Measurements from ENCODE around the gene TRMT61B. TPM values are rescaled to one million over a fixed set of nuclear protein-coding genes. Genes with fewer than 3 reads are reported as not detected.

The TRMT61B gene
- total and polyA plus RNA-seq, 2 of the 4 experiments (the other 2 are of a cell fraction), result 5.7 to 6.6 TPM

- peak overlapping the region; percentile 60; the same call in 1 of the 2 replicates for H3K9ac ChIP-seq (ENCODE audit: low read depth, low read length)
- H3K4ac ChIP-seq (ENCODE audit: low read depth, low read length), result 0 out of 2 replicates have a peak overlapping the region, but pooled peaks have one; percentile 62
- no peak overlapping the region for H2AK5ac ChIP-seq (ENCODE audit: low read depth, low read length)
- no peak overlapping the region for H2AK9ac ChIP-seq (replicated peaks; ENCODE audit: low read depth, low read length, poor library complexity)
- ATAC-seq (ENCODE audit: low read depth) (no peak), DNase-seq (no peak)
- peak overlapping the region; percentile 70; the same call in 1 of the 2 replicates for H3K4me3 ChIP-seq (ENCODE audit: insufficient read depth, low read depth, low read length)
- H2BK15ac ChIP-seq (ENCODE audit: low read depth, low read length), result no peak overlapping the region
- CTCF ChIA-PET, result interaction anchor here (1.2 to 1.6 kb wide), 2 partner anchors 11 to 146 kb away, joined by 3 to 4 read pairs; no protein-coding TSS in a partner anchor
- no peak overlapping the region for H3K18ac ChIP-seq (ENCODE audit: low read depth, low read length)
- H3K9me3 ChIP-seq (ENCODE audit: control insufficient read depth, insufficient read depth, low read length), result no peaks in the 10 kb centered on the region
- peak overlapping the region; percentile 83; the same call in 1 of the 2 replicates for H3K14ac ChIP-seq (replicated peaks; ENCODE audit: low read depth, low read length)
- H3K27ac ChIP-seq (ENCODE audit: insufficient read depth, low read length), result no peak overlapping the region
- H3K23ac ChIP-seq (ENCODE audit: low read depth, low read length), result peak overlapping the region; percentile 93
- no peak overlapping the region for H4K5ac ChIP-seq (ENCODE audit: low read depth, low read length)
- no peaks in the 10 kb centered on the region for H3K27me3 ChIP-seq (ENCODE audit: control insufficient read depth, insufficient read depth, low read length)
- no TSS peak for BruUV-seq (replicated peaks)
- in situ Hi-C loops (cut with MboI; ENCODE audit: low sequenced_read_pairs) (no loop called here), intact Hi-C loops (cut with micrococcal nuclease) (no loop called here), dilution Hi-C loops (cut with HindIII; ENCODE audit: low sequenced_read_pairs, unreplicated experiment) (no loop called here)
- no peak overlapping the region for H4K91ac ChIP-seq (ENCODE audit: insufficient read depth, low read depth, low read length)
- peak overlapping the region; percentile 56 to 63; a peak in 1 of 4 replicates for H4K8ac ChIP-seq (ENCODE audit: low read depth in 2 of 2, low read length in 2 of 2)
- H2BK20ac ChIP-seq (ENCODE audit: low read depth, low read length), result no peak overlapping the region
- peaks cover 3 to 4% of the 10 kb centered on the region in 2 experiments; a peak in 1 of 4 replicates for H3K79me1 ChIP-seq (ENCODE audit: low read depth in 1 of 2, low read length in 2 of 2)
- POLR2A ChIA-PET (ENCODE audit: unreplicated experiment), result no interaction called here
- H3K9me1 ChIP-seq (ENCODE audit: insufficient read depth, low read length), result no peaks in the 10 kb centered on the region
- 89% methylated on average over 5 of the region's 10 CpGs; no CpG with 5 or more reads in 1 of the 2 experiments for WGBS, 2 experiments (ENCODE audit: extremely low coverage in 2 of 2, insufficient read length in 1 of 2)
- peak overlapping the region; percentile 97 for H2AFZ ChIP-seq (replicated peaks; ENCODE audit: low read length, poor library complexity)
- H2BK5ac ChIP-seq (ENCODE audit: low read depth, low read length, poor library complexity, severe bottlenecking), result no peak overlapping the region
- TF ChIP-seq MAZ (IDR thresholded peaks at IDR 0.05; ENCODE audit: borderline replicate concordance, low read depth, low read length) (no peak), CEBPB (IDR thresholded peaks at IDR 0.05; ENCODE audit: low read depth, low read length) (no peak), USF2 (IDR thresholded peaks at IDR 0.05; ENCODE audit: low read depth, low read length) (no peak), FOS (IDR thresholded peaks at IDR 0.05; ENCODE audit: low read depth, low read length) (no peak), CHD1 (IDR thresholded peaks at IDR 0.05; ENCODE audit: low read depth, low read length) (no peak), NFE2L2 (IDR thresholded peaks at IDR 0.05; ENCODE audit: low read depth, low read length) (no peak), MAFK (IDR thresholded peaks at IDR 0.05; ENCODE audit: low read depth, low read length) (no peak), POLR2A (IDR thresholded peaks at IDR 0.05; ENCODE audit: low read depth, low read length) (no peak), RAD21 (IDR thresholded peaks at IDR 0.05; ENCODE audit: low read length) (no peak), BHLHE40 (IDR thresholded peaks at IDR 0.05; ENCODE audit: low read depth, low read length) (no peak)
- TF ChIP-seq, protein P1, sequence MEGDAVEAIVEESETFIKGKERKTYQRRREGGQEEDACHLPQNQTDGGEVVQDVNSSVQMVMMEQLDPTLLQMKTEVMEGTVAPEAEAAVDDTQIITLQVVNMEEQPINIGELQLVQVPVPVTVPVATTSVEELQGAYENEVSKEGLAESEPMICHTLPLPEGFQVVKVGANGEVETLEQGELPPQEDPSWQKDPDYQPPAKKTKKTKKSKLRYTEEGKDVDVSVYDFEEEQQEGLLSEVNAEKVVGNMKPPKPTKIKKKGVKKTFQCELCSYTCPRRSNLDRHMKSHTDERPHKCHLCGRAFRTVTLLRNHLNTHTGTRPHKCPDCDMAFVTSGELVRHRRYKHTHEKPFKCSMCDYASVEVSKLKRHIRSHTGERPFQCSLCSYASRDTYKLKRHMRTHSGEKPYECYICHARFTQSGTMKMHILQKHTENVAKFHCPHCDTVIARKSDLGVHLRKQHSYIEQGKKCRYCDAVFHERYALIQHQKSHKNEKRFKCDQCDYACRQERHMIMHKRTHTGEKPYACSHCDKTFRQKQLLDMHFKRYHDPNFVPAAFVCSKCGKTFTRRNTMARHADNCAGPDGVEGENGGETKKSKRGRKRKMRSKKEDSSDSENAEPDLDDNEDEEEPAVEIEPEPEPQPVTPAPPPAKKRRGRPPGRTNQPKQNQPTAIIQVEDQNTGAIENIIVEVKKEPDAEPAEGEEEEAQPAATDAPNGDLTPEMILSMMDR (conservative IDR thresholded peaks at IDR 0.05; ENCODE audit: low read depth, low read length), result no peak
- TF ChIP-seq, protein P2, sequence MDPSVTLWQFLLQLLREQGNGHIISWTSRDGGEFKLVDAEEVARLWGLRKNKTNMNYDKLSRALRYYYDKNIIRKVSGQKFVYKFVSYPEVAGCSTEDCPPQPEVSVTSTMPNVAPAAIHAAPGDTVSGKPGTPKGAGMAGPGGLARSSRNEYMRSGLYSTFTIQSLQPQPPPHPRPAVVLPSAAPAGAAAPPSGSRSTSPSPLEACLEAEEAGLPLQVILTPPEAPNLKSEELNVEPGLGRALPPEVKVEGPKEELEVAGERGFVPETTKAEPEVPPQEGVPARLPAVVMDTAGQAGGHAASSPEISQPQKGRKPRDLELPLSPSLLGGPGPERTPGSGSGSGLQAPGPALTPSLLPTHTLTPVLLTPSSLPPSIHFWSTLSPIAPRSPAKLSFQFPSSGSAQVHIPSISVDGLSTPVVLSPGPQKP (IDR thresholded peaks at IDR 0.05; ENCODE audit: borderline replicate concordance, low read depth, low read length), result no peak
- no peaks in the 10 kb centered on the region for H4K20me1 ChIP-seq (ENCODE audit: insufficient read depth, low read length)
- H2BK120ac ChIP-seq (ENCODE audit: low read depth, low read length), result no peak overlapping the region
- peaks cover 6% of the 10 kb centered on the region for H3K36me3 ChIP-seq (ENCODE audit: control insufficient read depth, insufficient read depth, low read length)
- H3K56ac ChIP-seq (ENCODE audit: extremely low read depth, insufficient read depth, low read length), result no peak overlapping the region
- H3K4me2 ChIP-seq (ENCODE audit: low read depth, low read length), result peak overlapping the region; percentile 93
- no peaks in the 10 kb centered on the region; the same call in 1 of the 2 replicates for H3K4me1 ChIP-seq (ENCODE audit: control insufficient read depth, insufficient read depth, low read length)
Observed at GRCh38 chr2:28809927-28810326, 60.2 kb downstream of the TRMT61B start.
